HTR-8/SVneo (cell line): ENCODE results near the gene PTCH1.
A peak's percentile ranks its signal among the peaks of the same experiment; 100 is the strongest.

ENCODE experiments used
- DNase-seq: peaks from one replicate; pipeline ENCODE4 v3.0.0; 2011; ENCODE audit warnings: low spot score, mixed read lengths; ENCODE audit not compliant: insufficient read length
- FAIRE-seq: peaks from 2 replicates; lab custom pipeline; 2011; peaks lifted over from hg19 to GRCh38; lab: Jason Lieb, UNC

The PTCH1 gene

DNA sequence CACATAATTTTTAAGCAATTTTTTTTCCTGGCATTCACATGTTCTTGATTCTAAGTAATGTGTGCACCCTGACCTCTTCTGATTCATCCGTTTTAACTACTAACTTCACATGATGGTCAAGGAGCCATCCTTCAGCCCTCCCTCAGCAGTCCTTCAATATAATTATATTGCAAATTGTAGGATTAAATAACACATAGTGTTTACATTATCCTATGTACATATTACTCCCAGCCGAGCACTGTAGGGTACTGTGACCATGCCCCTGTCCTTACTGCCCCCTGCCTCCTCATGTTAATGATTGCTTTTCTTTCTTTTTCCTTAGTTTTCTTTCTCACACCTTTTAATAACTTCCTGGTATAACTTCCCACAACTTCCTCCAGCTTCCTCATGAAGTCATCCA lies 103.0 kb downstream of the PTCH1 start:
- FAIRE-seq: no peak
- no peak for DNase-seq

GRCh38 chr9:95411054-95411892 lies 105.5 kb downstream of the PTCH1 start:
- FAIRE-seq (no peak), DNase-seq (no peak)

GRCh38 chr9:95409650-95410426 lies 106.9 kb downstream of the PTCH1 start:
- DNase-seq (peak; percentile 49), FAIRE-seq (no peak)

- FAIRE-seq (no peak), DNase-seq (no peak)
Measured at GRCh38 chr9:95407524-95407923, 109.2 kb downstream of the PTCH1 start.

DNA sequence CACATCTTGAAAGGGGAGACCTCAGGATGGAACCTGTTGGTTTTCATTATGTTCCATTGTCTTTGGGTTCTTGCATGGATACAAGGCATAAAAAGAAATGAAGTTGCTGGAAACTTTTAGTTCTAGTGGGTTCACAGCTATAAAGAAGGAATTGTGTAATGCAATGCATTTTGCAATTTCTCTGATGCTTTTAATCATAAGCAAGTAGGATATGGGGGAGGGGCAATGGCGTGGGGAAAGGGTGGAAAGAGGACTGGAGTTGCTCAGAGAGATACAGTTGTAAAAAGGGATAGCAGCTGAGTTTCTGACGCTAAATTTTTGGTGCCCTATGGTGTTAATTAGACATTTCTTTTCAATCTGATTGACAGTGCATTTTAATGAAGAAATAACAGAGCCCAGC lies 110.7 kb downstream of the PTCH1 start:
- no peak for DNase-seq
- FAIRE-seq: no peak

DNA sequence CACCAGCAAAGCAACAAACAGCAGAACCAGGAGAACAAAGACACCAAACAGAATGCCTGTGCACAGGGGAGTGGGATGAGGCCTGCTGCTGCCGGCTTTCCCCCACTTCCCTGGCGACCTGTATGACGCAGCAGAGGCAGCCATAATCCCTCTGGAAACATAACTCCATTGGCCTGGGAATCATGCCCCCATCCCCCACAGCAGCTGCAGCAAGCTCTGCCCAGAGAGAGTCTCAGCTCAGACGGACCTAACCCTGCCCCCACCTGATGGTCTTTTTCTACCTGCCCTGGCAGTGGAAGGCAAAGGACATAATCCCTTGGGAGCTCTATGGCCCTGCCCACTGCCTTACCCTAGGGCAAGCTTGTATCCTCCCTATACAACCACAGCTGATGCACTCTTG lies 117.5 kb downstream of the PTCH1 start:
- DNase-seq (no peak), FAIRE-seq (no peak)
